Sigmoid colon (tissue), 7 donors: ENCODE measurements around the gene BBS4. TPM values are rescaled to one million over a fixed set of nuclear protein-coding genes. Genes with fewer than 3 reads are reported as not detected.
"Not testable (repeated sequence)": the region's sequence is repeated elsewhere in the genome, so short reads cannot be mapped to it uniquely, and the experiment has no call there.

Source experiments
- DNase-seq: peaks from one replicate; pipeline ENCODE4 v3.0.0-alpha.2; 2019
- H3K27ac ChIP-seq, 4 donors: fragments of 200-600 bp; sonication (generic); one replicate each; pipeline ENCODE4 v1.5.1; 2016 to 2019; ENCODE audit warnings: mild to moderate bottlenecking in 1 of 4
- H3K27me3 ChIP-seq, 3 donors: fragments of 200-600 bp; sonication (generic); one replicate each; pipeline ENCODE4 v1.5.1; 2019; ENCODE audit warnings: mild to moderate bottlenecking in 1 of 3
- H3K36me3 ChIP-seq, 4 donors: fragments of 200-600 bp; sonication (generic); one replicate each; pipeline ENCODE4 v1.5.1; 2016 to 2019
- H3K4me1 ChIP-seq, 4 donors: fragments of 200-600 bp; sonication (generic); one replicate each; pipeline ENCODE4 v1.5.1; 2017 to 2019
- H3K4me3 ChIP-seq, 4 donors: fragments of 200-600 bp; sonication (generic); one replicate each; pipeline ENCODE4 v1.5.1; 2017 to 2019; ENCODE audit warnings: mild to moderate bottlenecking in 2 of 4, moderate library complexity in 1 of 4
- H3K9me3 ChIP-seq, 4 donors: fragments of 200-600 bp in 3 of 4; sonication (generic) in 3 of 4; one replicate each; pipeline versions ENCODE4 v1.5.1 to v1.6.1; 2013 to 2019
- EP300 ChIP-seq, 4 donors: sonication (generic); formaldehyde crosslinking; IDR thresholded peaks; one replicate each; pipeline ENCODE4 v1.6.1; 2017; ENCODE audit warnings: antibody characterized with exemption in 4 of 4
- POLR2A ChIP-seq, 2 donors: fragments of 450-650 bp; IDR thresholded peaks; one replicate each; pipeline ENCODE4 v1.6.1; 2016; ENCODE audit warnings: antibody characterized with exemption in 2 of 2, mild to moderate bottlenecking in 2 of 2, moderate library complexity in 2 of 2
- POLR2AphosphoS5 ChIP-seq, 4 donors: sonication (generic); formaldehyde crosslinking; IDR thresholded peaks; one replicate each; pipeline ENCODE4 v1.6.1; 2017; ENCODE audit warnings: antibody characterized with exemption in 4 of 4
- WGBS, 2 donors: extraction: QIAGEN DNeasy Blood & Tissue Kit; methylation state at CpG; one replicate each; pipeline ENCODE4 v1.1.7; 2013; 5-methylcytosine and 5-hydroxymethylcytosine counted together
- intact Hi-C: fragments of 100-400 bp; cut with DNase I; formaldehyde crosslinking; loops from one replicate; pipeline ENCODE4 v1.15.1; 2023
- polyA plus RNA-seq, 3 donors: library from polyadenylated mRNA; stranded (reverse); fragments of 200-250 nt; gene quantifications; one replicate each; pipeline ENCODE4 v1.2.3, GENCODE V29; 2013
- total RNA-seq, 4 donors: library from RNA; depleted of rRNA; stranded (reverse); fragments of >200 nt; gene quantifications; one replicate each; pipeline ENCODE4 v1.1.0, GENCODE V29; 2016
- TF ChIP-seq, protein P1 (sequence below), 4 experiments: fragments of 450-650 bp in 3 of 4; fragments of 200-600 bp in 1 of 4; IDR thresholded peaks; one replicate each; pipeline ENCODE4 v1.5.1; 2016 to 2019; ENCODE audit warnings: antibody characterized with exemption in 4 of 4, mild to moderate bottlenecking in 3 of 4, moderate library complexity in 2 of 4
- donor health status: healthy with polysubstance abuse.
- donor health status: Bipolar disorder and iron deficiency.
- donor health status: healthy.

BBS4 gene
- total and polyA plus RNA-seq, 7 donors: 4.4 to 34.3 (median 18.3) TPM

DNA sequence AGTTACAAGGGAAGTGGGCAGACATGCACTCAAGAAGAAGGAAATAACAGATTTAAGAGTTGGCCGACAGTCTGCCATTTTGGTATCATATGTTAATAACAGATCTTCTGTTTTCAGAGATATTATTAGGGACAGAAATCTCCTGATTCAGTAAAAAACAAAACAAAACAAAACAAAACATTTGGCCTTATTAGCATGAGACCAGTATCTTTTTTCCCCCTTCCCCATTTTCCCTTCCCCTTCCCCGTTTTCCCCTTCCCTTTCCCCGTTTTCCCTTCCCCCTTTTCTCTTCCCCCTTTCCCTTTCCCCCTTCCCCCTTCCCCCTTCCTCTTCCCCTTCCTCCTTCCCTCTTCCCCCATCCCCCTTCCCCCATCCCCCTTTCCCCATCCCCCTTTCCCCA lies 39.4 kb downstream of the BBS4 start:
- TF ChIP-seq EP300 (IDR thresholded peaks at IDR 0.05) (no peak), POLR2AphosphoS5 (IDR thresholded peaks at IDR 0.05) (no peak), POLR2A (IDR thresholded peaks at IDR 0.05) (no peak)
- TF ChIP-seq, protein P1, sequence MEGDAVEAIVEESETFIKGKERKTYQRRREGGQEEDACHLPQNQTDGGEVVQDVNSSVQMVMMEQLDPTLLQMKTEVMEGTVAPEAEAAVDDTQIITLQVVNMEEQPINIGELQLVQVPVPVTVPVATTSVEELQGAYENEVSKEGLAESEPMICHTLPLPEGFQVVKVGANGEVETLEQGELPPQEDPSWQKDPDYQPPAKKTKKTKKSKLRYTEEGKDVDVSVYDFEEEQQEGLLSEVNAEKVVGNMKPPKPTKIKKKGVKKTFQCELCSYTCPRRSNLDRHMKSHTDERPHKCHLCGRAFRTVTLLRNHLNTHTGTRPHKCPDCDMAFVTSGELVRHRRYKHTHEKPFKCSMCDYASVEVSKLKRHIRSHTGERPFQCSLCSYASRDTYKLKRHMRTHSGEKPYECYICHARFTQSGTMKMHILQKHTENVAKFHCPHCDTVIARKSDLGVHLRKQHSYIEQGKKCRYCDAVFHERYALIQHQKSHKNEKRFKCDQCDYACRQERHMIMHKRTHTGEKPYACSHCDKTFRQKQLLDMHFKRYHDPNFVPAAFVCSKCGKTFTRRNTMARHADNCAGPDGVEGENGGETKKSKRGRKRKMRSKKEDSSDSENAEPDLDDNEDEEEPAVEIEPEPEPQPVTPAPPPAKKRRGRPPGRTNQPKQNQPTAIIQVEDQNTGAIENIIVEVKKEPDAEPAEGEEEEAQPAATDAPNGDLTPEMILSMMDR (IDR thresholded peaks at IDR 0.05): no peak
- H3K9me3 ChIP-seq: no peaks in the 10 kb centered on the region
- H3K4me1 ChIP-seq: no peaks in the 10 kb centered on the region
- no peak for DNase-seq
- no peak overlapping the region for H3K27ac ChIP-seq
- H3K27me3 ChIP-seq: no peaks in the 10 kb centered on the region
- 90 to 93% methylated on average over 3 of the region's 3 CpGs for WGBS, 2 donors
- H3K36me3 ChIP-seq: peaks cover 0 to 21% (median 0%) of the 10 kb centered on the region in 4 donors
- H3K4me3 ChIP-seq: no peak overlapping the region
- intact Hi-C loops: no loop called here

DNA sequence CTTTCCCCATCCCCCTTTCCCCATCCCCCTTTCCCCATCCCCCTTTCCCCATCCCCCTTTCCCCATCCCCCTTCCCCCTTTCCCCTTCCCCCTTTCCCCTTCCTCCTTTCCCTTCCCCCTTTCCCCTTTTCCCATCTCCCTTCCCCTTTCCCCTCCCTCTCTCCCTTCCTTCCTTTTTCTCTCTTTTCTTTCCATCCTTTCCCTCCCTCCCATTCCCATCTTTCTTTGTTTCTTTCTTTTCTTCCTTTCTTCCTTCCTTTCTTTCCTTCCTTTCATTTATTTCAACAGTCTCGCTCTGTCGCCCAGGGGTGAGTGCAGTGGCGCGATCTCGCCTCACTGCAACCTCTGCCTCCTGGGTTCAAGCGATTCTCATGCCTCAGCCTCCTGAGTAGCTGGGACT lies 39.8 kb downstream of the BBS4 start:
- H3K27ac ChIP-seq, H3K27me3 ChIP-seq, H3K4me1 ChIP-seq, intact Hi-C loops, H3K4me3 ChIP-seq, H3K9me3 ChIP-seq, DNase-seq: not testable (repeated sequence)
- 97 to 98% methylated on average over 6 of the region's 6 CpGs for WGBS, 2 donors
- H3K36me3 ChIP-seq: peaks cover 0 to 21% (median 0%) of the 10 kb centered on the region in 4 donors

DNA sequence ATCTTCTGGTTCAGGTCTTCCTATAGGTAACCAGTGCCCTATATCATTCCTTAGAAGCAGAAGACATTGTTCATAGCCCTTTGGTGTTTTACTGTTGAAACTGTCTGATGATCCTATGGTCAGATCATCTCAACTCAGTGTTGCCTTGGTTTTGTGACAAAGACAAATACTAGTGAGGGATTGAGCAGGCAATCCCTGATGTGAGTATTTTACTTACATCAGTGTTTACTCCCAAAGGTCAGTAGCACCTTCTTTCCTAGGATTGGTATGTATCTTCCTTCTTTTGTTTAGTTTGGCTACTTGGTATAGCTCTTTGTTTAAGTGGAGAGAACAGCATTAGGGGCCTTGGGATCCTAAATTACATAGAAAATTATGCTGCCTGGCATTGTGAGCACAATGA lies 41.1 kb downstream of the BBS4 start:
- intact Hi-C loops: no loop called here
- Histone ChIP-seq H3K27ac (no peak overlapping the region), H3K36me3 (peaks cover 0 to 32% (median 10%) of the 10 kb centered on the region in 4 donors), H3K9me3 (no peaks in the 10 kb centered on the region), H3K4me1 (no peaks in the 10 kb centered on the region), H3K27me3 (no peaks in the 10 kb centered on the region), H3K4me3 (no peak overlapping the region)
- TF ChIP-seq POLR2A (IDR thresholded peaks at IDR 0.05): no peak
- DNase-seq: no peak

DNA sequence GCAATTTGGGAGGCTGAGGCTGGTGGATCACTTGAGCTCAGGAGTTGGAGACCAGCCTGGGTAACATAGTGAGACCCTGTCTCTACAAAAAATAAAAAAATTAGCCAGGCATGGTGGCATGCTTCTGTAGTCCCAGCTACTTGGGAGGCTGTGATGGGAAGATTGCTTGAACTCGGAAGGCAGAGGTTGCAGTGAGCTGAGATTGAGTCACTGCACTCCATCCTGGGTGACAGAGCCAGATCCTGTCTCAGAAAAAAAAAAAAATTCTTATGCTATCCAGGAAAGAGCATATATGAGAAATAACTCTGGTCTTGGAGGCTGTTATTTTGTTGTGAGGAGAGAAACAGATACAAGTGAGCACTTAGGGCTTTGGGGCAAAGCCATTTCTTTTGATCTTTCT lies 42.2 kb downstream of the BBS4 start:
- H3K27ac ChIP-seq, intact Hi-C loops, H3K4me1 ChIP-seq, DNase-seq, H3K9me3 ChIP-seq, H3K4me3 ChIP-seq, H3K27me3 ChIP-seq: not testable (repeated sequence)
- peaks cover 0 to 40% (median 13%) of the 10 kb centered on the region in 4 donors for H3K36me3 ChIP-seq
- 94% methylated on average over 1 of the region's 1 CpG for WGBS, 2 donors

DNA sequence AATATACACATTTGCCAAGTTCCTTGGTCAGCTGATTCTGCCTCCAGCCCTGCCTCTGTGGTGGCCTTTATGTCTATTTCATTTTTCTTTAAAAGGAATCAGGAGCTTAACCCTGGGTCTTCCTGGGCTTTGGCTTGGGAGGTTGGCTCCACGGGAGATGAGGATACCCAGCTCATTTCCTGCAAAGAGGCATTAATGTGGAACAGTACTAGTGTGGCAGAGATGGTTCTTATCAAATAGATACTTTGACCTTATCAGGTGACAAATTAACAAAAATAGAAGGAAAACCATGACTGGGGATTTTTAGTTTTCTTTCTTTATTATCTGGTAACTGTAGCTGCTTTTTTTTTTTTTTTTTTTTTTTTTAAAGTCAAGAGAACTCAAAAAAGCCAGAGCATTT lies 42.8 kb downstream of the BBS4 start:
- no peak overlapping the region for H3K27ac ChIP-seq
- no peaks in the 10 kb centered on the region for H3K27me3 ChIP-seq
- H3K4me3 ChIP-seq: no peak overlapping the region
- no peaks in the 10 kb centered on the region for H3K9me3 ChIP-seq
- WGBS, 2 donors: 94 to 97% methylated on average over 1 of the region's 1 CpG
- H3K4me1 ChIP-seq: no peaks in the 10 kb centered on the region
- H3K36me3 ChIP-seq: peaks cover 0 to 40% (median 13%) of the 10 kb centered on the region in 4 donors
- intact Hi-C loops: no loop called here
- DNase-seq: no peak
- TF ChIP-seq POLR2A (IDR thresholded peaks at IDR 0.05): no peak
- TF ChIP-seq, protein P1 (IDR thresholded peaks at IDR 0.05): no peak
- TF ChIP-seq EP300 (IDR thresholded peaks at IDR 0.05): no peak
- TF ChIP-seq POLR2AphosphoS5 (IDR thresholded peaks at IDR 0.05): no peak

DNA sequence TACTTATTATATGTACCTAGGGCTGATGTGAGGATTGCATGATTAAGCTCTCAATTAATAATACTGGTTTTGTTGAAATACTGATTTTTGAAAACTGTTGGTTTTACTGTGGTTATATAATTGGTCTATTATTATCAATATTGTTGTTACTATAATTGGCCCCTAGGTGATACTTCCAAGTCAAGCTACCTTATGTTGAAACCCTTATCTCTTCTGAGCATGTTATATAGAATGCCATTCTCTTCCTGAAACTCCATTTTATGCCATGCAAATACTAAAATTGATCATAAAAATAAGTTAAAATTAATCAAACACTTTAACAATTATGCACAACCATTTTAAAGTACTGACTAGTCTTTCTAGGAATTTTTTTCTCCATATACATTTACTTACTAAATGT lies 46.1 kb downstream of the BBS4 start:
- no peak for TF ChIP-seq POLR2A (IDR thresholded peaks at IDR 0.05)
- TF ChIP-seq, protein P1 (IDR thresholded peaks at IDR 0.05): no peak
- Histone ChIP-seq H3K27ac (no peak overlapping the region), H3K36me3 (peaks cover 0 to 56% (median 27%) of the 10 kb centered on the region in 4 donors), H3K4me3 (no peak overlapping the region), H3K27me3 (no peaks in the 10 kb centered on the region), H3K4me1 (no peaks in the 10 kb centered on the region), H3K9me3 (no peaks in the 10 kb centered on the region)
- no peak for DNase-seq
- intact Hi-C loops: no loop called here
